ENCODE measurements around the gene ID1.

DNA sequence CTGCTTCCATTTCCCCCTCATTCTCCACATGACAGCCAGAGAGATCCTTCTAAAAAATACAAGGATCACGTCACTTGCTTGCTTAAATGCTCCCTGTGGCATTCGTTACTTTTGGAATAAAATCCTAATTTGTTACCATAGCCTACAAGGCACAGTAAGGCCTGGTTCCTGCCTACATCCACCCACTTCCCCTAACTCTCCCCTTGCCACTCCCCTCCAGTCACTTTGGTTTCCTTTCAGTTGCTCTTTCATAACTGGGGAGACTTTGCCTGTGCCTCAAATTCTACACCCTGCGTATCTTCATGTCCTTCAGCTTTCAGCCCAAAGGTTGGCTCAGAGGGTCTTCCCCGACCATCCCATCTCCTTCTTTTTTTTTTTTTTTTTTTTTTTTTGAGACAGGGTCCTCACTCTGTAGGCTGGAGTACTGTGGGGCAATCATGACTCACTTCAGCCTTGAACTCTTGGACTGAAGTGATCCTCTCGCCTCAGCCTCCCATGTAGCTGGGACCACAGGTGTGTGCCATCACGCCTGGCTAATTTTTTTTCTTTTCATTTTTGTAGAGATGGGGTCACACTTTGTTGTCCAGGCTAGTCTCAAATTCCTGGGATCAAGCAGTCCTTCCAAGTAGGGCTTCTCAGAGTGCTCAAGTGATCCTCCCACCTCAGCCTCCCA lies 12.5 kb downstream of the ID1 start:
- no peak for TF ChIP-seq POLR2A (IDR thresholded peaks at IDR 0.05)
- TF ChIP-seq, protein P1, sequence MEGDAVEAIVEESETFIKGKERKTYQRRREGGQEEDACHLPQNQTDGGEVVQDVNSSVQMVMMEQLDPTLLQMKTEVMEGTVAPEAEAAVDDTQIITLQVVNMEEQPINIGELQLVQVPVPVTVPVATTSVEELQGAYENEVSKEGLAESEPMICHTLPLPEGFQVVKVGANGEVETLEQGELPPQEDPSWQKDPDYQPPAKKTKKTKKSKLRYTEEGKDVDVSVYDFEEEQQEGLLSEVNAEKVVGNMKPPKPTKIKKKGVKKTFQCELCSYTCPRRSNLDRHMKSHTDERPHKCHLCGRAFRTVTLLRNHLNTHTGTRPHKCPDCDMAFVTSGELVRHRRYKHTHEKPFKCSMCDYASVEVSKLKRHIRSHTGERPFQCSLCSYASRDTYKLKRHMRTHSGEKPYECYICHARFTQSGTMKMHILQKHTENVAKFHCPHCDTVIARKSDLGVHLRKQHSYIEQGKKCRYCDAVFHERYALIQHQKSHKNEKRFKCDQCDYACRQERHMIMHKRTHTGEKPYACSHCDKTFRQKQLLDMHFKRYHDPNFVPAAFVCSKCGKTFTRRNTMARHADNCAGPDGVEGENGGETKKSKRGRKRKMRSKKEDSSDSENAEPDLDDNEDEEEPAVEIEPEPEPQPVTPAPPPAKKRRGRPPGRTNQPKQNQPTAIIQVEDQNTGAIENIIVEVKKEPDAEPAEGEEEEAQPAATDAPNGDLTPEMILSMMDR (IDR thresholded peaks at IDR 0.05): no peak
- no peak for TF ChIP-seq POLR2AphosphoS5 (IDR thresholded peaks at IDR 0.05)
- TF ChIP-seq EP300 (IDR thresholded peaks at IDR 0.05): no peak

Measured in stomach (tissue), 4 donors.